GM12892 (cell line): ENCODE measurements around the gene AKT3.

ENCODE experiments used
- POLR2A ChIP-seq: IDR thresholded peaks from 2 replicates; pipeline ENCODE4 v1.6.1; 2011; ENCODE audit warnings: low read depth, low read length, control low read depth
- TAF1 ChIP-seq: IDR thresholded peaks from 2 replicates; pipeline ENCODE4 v1.6.1; 2011; ENCODE audit warnings: low read depth, mild to moderate bottlenecking, control low read depth, low read length, borderline replicate concordance

GRCh38 chr1:243564814-243565213, 285.2 kb downstream of the AKT3 start:
- TF ChIP-seq POLR2A (no peak), TAF1 (no peak)
